Stimulated activated CD8-positive, alpha-beta memory T cell treated with anti-CD3 and anti-CD28 coated beads, Interleukin-4, amount 100 ng/mL, for 4 hours (primary cell): Measurements from ENCODE around the gene NCAPD3.

ENCODE experiments used
- DNase-seq, 2 donors: peaks; one replicate each; pipeline ENCODE4 v3.0.0-alpha.2; 2020; ENCODE audit warnings: low read depth in 2 of 2, low spot score in 1 of 2

Gene NCAPD3

DNA sequence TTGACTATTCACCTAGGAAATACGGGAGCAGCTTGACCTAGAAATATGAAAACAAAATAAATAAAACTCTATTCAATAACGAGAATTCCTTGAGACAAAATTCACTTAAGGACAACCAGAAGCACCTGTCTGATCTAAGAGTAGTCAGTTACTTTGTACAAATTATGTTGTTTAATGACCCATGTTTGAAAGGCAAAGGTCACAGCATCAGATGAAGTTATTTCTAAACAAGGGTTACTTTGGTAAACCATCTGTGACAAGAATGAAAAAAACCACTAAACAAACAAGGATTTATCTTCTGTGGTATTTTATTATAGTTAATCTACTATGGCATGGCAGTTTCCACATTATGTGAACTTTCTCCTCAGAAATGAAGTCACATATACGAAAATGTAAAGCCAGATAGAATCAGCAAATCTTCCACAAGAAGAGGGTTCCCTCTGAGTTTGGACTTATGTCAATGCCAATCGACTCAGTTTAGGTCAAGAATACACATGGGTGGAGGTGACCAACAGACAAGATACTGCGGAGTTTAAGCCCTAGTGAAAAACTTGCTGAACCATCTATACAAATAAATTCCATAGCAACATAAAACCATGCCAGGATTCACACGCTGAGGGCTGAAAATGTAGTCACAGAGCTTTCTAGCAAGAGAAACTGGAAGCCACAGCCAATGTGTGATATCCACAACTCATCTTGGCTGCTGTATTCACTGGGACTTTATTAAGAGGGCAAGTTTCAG is 53.4 kb downstream of the NCAPD3 start:
- no peak for DNase-seq

DNA sequence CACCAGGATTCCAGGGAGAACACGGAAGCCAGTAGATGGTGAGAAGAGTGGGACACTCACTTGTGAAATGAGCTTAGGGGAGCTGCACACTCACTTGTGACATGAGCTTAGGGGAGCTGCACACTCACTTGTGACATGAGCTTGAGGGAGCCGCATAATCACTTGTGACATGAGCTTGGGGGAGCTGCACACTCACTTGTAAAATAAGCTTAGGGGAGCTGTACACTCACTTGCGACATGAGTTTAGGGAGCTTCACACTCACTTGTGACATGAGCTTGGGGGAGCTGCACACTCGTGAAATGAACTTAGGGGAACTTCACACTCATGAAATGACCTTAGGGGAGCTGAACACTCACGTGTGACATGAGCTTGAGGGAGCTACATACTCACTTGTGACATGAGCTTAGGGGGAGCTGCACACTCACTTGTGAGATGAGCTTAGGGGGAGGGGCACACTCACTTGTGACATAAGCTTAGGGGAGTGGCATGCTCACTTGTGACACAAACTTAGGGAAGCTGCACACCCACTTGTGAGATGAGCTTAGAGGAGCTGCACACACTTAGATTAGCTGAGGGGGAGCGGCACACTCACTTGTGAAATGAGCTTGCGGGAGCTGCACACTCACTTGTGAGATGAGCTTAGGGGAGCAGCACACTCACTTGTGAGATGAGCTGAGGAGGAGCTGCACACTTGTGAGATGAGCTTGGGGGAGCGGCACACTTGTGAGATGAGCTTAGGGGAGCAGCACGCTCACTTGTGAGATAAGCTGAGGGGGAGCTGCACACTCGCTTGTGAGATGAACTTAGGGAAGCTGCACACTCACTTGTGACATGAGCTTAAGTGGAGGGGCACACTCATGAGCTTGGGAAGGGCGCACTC is 59.0 kb downstream of the NCAPD3 start:
- DNase-seq = no peak

DNA sequence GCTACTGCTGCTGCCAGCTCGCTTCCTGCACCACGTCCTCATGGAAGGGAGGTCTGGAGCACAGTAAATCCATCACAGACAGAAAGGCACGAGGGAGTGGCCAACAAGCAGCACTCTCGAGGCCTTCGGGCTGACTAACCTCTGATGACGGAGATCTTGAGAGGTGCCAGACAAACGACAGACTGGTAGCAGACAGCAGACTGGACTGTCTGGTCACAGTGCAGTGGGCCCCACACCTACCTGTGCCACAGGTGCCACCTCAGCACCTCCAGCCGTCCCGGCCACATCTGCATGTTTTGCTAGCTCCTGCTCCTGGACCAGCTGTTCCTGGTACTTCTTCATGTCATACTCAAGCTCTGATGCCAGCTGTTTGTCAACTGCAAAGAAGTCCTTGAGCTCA is 64.1 kb downstream of the NCAPD3 start:
- DNase-seq = no peak

DNA sequence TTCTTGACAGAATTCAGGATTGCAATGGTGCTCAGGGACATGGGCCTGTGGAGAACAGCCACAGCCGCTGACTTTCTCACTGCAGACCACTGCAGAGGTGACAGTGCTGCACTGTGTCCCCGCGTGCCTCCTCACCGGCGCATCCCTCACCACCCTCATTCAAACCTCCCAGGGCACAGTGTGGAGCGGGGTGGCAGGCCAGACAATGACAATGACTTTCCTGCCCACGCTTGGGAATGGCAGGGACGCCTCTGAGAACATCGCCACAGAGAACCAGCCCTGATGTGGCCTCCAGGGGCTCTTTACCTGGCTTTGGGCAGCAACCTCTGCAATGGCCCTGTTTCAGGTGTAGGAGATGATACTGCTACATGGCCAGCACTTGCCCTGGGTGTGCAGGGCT is 65.7 kb downstream of the NCAPD3 start:
- no peak for DNase-seq

DNA sequence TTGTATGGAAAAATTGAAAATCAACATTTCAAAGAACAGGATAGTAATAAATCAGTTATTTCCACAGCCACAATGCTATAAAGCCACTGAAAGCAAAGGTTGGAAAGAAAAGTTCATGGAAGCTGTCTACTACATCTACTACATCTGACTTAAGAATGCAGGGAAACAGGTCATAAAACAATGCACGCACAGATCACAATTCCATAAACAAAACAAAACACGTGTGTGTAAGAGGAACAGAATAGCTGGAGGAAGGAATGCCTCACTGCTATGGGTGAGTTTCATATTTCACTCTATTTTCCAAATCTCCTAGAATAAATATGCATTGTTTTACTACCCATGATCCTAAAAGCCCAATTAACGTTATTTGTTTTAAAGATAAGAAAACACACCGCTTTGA is 66.3 kb downstream of the NCAPD3 start:
- no peak for DNase-seq

DNA sequence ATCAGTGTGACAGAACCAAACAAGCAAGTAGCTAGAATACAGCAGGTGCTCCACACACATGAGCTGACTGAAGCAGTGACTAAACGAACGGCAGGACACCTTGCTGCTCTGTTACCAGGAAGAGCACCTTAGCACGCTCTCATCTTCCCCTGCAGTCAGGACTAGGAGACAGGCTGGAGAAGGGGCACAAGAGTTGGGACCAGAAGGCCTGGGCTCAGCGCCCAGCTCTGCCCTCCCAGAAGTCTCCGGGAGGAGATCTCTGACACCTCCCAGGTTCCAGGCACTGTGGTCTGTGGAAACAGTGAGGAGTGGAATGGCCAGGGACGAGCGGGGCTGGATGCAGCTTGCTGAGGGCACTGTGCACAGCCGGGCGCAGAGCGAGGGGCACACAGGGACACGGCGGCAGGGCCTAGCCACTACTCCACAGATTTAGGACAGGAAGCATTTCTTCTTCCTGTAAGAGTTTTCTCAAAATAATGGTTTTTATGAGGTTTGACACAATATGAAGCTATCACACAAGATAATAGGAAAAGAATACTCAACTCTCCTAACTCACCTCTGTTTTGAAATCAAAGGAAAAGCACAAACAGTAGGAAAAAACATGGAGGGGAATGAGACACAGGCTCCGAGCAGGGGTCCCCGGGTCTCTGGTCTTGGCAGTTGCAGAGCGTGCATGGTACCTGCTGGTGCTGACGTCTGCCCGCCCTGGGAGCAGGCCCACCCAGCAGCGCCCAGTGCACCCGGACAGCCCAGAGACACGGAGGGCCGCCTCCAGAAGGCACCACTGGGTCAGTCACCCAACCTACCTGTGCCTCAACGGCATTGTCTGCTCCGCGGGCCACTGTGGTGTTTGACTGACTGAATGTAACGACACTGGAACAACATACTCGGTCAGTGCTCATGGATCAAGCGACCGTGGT is 67.6 kb downstream of the NCAPD3 start:
- no peak for DNase-seq

DNA sequence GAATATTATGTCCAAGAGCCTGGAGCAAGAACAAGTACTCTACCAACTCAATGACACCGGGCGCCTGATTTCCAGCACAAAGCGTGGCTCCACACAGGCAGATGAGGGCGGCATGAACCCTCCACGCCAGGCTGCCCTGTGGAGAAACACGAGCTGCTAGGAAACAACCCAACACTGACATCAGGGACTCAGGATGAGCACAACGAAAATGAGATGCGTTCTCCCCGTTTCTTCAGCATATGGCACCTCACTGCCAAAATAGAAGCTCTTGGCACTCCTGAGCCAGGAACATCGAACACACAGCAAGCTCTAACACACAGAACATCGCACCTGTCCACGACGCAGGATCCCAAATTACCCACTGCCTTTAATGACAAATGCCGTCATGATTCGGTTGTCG is 68.3 kb downstream of the NCAPD3 start:
- DNase-seq = no peak

DNA sequence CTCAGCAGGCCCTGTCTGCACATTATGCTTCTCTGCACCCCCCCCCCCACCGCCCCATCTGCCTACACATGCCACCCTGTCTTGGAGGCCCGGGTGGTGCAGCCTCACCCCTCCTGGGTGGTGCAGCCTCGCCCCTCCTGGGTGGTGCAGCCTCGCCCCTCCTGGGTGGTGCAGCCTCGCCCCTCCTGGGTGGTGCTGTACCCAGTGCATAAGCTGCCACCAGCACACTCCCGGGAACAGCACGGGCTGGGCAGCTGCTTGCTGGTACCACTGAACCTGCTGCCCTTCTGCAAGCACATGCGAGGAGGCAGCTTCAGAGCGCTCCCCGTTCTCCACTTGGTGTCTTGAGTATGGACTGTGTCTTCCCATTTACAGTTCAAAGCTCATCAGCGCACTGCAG is 69.3 kb downstream of the NCAPD3 start:
- DNase-seq = no peak

DNA sequence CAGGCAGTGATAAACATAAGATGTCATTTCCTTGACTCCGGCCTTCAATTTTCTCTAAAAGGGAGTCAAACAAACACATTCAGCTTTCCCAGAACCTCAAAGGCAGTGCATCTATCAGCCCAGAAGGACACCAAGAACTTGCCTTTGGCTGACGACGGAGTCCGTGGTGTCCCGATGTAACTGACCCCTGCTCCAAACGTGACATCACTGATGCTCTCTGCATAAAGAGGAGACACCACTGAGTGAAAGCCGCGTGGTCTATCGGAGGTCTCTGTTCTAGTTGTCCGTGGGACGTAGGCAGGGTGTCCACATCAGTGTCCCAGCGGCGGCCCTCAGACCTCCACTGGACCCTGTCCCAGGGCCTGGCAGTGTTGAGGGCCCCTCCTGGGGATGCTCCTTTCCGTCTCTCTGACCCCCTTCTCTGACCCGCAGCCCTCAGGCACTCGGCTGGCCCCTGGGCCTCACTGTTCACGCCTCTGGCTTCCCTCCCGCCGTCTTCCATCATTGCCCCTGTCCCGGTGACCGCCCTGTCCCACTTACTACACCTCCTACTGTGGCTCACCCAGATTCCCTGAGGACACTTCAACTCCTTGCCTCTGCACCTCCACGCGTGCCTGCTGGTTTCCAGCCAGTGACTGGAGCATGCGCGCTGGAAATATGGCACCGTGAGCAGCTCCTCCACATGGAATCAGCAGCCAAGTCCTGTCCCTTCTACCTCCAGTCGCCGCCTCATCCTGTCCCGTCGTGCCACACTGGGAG is 70.4 kb downstream of the NCAPD3 start:
- DNase-seq = no peak

DNA sequence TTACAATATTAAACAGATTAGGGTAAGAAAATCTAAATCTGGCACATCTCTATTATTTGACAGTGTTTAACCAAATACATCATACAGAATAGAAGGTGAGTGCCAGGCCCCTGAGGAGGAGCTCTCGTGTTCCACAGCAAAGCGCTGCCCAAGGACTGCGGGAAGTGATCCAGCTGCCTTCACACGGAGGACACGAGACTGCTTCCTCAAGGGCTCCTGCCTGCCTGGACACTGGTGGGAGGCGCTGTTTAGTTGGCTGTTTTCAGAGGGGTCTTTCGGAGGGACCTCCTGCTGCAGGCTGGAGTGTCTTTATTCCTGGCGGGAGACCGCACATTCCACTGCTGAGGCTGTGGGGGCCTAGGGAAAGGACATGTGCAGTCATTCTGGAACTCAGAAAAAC is 71.1 kb downstream of the NCAPD3 start:
- DNase-seq = no peak

DNA sequence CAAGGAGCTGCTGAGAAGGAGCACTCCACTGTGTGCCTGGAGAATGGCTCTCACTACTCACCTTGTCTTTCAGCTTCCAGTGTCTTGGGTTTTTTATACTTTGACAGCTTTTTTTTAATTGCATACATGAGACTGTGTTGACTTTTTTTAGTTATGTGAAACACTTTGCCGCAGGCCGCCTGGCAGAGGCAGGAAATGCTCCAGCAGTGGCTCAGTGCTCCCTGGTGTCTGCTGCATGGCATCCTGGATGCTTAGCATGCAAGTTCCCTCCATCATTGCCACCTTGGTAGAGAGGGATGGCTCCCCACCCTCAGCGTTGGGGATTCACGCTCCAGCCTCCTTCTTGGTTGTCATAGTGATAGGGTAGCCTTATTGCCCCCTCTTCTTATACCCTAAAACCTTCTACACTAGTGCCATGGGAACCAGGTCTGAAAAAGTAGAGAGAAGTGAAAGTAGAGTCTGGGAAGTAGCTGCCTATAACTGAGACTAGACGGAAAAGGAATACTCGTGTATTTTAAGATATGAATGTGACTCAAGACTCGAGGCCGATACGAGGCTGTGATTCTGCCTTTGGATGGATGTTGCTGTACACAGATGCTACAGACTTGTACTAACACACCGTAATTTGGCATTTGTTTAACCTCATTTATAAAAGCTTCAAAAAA is 72.6 kb downstream of the NCAPD3 start:
- DNase-seq = no peak

DNA sequence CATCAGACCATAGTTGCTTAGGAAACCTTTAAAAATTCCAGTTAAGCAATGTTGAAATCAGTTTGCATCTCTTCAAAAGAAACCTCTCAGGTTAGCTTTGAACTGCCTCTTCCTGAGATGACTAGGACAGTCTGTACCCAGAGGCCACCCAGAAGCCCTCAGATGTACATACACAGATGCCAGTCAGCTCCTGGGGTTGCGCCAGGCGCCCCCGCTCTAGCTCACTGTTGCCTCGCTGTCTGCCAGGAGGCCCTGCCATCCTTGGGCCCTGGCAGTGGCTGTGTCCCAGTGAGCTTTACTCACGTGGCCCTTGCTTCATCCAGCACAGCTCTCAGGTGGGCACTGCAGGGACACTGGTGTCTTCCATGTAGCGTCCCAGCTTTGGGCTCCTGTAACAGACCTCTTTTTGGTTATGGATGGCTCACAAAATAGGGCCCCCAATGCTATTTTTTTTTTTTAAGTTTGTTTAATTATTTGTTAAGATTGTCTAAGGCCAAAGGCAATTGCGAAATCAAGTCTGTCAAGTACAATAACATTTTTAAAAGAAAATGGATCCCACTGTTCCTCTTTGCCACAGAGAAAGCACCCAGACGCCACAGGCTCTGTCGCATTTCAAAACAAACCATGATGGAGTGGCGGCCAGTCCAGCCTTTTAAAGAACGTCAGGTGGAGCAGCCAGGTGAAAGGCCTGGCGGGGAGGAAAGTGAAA is 73.4 kb downstream of the NCAPD3 start:
- no peak for DNase-seq

DNA sequence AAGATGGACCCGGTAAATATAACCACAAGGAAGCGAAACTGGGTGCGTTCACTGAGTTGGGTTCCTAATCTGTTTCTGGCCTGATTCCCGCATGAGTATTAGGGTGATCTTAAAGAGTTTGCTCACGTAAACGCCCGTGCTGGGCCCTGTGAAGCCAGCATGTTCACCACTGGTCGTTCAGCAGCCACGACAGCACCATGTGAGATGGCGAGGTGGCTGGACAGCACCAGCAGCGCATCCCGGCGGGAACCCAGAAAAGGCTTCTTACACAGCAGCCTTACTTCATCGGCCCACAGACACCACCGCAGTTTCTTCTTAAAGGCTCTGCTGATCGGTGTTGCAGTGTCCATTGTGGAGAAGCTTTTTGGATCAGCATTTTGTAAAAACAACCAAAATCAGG is 74.4 kb downstream of the NCAPD3 start:
- DNase-seq = no peak

DNA sequence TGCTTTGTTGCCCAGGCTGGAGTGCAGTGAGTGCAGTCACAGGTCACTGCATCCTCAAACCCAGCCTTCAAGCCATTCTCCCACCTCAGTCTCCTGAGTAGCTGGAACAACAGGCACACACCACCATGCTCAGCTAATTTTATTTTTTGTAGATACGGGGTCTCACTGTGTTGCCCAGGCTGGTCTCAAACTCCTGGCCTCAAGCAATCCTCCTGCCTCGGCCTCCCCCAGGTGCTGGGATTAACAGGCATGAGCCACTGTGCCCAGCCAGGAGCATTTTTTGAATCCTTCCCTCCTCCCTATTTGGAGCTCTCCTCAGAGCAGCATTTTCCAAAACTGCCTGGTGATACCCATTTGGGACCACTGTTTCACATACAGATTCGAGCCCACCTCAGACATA is 77.2 kb downstream of the NCAPD3 start:
- DNase-seq = no peak

DNA sequence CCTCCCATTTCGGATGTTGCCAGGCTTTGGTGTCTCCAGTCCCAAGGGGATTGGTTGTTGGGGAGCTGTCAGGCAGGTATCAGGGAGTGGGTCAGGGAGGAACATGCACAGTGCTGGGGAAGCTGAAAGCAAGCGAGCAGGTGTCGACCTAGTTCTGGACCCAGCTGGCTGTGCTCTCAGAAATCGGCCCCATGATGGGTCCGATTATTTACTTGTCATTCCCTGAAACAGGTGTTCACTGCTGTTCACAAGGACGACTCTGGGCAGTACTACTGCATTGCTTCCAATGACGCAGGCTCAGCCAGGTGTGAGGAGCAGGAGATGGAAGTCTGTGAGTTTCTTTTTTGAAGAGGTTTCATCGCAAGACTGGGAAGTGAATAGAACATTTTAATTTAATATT is 78.1 kb downstream of the NCAPD3 start:
- DNase-seq = no peak

DNA sequence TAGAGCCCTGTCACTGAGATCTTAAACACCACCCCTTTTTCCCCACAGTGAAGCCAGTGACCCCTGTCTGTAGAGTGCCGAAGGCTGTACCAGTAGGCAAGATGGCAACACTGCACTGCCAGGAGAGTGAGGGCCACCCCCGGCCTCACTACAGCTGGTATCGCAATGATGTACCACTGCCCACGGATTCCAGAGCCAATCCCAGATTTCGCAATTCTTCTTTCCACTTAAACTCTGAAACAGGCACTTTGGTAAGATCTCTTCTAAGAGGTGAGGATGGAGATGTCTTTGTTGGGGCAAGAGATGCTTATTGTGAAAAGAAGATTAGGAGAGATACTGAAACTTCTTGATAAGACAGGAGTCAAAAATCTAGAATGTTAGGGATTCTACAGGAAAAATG is 79.0 kb downstream of the NCAPD3 start:
- DNase-seq = no peak

DNA sequence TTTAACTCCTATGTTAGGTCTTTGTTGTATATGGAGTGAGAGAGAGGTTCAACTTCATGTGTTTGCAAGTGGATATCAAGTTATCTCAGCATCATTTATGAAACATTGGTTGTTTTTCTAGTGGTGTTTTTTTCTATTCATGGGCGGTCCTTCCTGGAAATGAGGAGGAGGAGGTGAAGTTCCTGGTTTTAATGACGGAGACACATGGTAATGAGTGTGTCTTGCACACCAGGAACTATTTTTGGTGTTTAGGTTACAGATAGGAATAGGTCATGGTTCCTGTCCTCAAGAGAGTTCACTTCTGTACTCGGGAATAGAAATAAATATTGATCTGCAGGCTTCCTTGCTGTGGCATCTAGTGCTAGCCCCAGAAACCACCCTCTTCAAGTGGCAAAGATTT is 80.0 kb downstream of the NCAPD3 start:
- DNase-seq = no peak

DNA sequence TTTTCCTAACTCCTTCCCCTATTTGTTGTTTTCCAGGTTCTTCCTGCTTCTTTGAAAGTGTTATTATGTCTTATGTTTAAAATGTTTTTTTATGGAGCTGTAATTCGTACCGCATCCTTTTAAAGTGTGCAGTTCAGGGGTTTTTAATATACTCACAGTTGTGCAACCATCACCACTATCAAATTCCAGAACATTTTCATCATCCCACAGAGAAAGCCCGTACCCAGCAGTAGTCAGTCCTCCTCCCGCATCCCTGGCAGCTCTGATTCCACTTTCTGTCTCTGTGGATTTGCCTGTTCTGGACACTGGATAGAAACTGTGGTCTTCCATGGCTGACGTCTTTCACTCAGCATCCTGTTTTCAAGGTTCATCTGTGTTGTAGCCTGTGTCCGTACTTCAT is 81.2 kb downstream of the NCAPD3 start:
- DNase-seq = no peak

DNA sequence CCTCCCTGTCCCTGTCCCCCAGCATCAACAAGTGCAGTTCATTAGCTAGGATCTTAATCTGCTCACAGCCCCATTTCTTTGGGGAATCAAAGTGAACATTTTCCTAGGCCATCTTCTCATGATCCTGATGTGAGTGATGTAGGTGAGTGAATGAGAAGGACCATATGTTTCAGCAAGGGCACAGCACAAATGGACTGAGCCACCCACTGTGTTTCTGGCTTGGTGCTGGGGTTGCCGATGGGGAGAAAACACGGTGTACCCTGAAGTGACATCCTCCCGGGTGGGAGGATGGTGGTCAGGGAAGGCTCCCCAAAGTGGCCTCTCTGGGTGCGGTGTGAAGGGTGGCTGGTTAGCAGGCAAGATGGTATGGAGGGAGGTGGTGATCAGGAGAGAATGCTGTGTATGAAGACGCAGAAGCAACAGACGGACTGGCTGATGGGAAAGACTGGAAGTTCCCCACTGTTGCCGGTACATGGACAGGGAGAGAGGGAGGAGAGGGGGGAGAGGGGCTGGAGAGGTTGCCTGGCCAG is 82.7 kb downstream of the NCAPD3 start:
- no peak for DNase-seq
